Thyroid gland (tissue), 4 donors: ENCODE data around the gene MYO16.

Source experiments
- CTCF ChIP-seq, 6 experiments: fragments of 200-600 bp in 3 of 6; fragments of 450-650 bp in 3 of 6; sonication (generic) in 3 of 6; IDR thresholded peaks; one replicate each; pipeline ENCODE4 v1.5.1; 2016 to 2019; ENCODE audit warnings: antibody characterized with exemption in 6 of 6, mild to moderate bottlenecking in 2 of 6, inconsistent platforms in 1 of 6, moderate library complexity in 1 of 6
- POLR2A ChIP-seq, 2 donors: fragments of 450-650 bp; IDR thresholded peaks; one replicate each; pipeline ENCODE4 v1.6.1; 2017; ENCODE audit warnings: antibody characterized with exemption in 2 of 2, mild to moderate bottlenecking in 2 of 2, moderate library complexity in 1 of 2

- TF ChIP-seq CTCF (IDR thresholded peaks at IDR 0.05) (no peak), POLR2A (IDR thresholded peaks at IDR 0.05) (no peak)
Observed at GRCh38 chr13:108662528-108662927, 33.1 kb downstream of the MYO16 start.
